Measurements from ENCODE around the gene PCGF3.

PCGF3 gene

GRCh38 chr4:740011-740410 lies 34.4 kb downstream of the PCGF3 start (continued):
- TF ChIP-seq, protein P1, sequence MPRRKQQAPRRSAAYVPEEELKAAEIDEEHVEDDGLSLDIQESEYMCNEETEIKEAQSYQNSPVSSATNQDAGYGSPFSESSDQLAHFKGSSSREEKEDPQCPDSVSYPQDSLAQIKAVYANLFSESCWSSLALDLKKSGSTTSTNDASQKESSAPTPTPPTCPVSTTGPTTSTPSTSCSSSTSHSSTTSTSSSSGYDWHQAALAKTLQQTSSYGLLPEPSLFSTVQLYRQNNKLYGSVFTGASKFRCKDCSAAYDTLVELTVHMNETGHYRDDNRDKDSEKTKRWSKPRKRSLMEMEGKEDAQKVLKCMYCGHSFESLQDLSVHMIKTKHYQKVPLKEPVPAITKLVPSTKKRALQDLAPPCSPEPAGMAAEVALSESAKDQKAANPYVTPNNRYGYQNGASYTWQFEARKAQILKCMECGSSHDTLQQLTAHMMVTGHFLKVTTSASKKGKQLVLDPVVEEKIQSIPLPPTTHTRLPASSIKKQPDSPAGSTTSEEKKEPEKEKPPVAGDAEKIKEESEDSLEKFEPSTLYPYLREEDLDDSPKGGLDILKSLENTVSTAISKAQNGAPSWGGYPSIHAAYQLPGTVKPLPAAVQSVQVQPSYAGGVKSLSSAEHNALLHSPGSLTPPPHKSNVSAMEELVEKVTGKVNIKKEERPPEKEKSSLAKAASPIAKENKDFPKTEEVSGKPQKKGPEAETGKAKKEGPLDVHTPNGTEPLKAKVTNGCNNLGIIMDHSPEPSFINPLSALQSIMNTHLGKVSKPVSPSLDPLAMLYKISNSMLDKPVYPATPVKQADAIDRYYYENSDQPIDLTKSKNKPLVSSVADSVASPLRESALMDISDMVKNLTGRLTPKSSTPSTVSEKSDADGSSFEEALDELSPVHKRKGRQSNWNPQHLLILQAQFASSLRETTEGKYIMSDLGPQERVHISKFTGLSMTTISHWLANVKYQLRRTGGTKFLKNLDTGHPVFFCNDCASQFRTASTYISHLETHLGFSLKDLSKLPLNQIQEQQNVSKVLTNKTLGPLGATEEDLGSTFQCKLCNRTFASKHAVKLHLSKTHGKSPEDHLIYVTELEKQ (tag by site-specific recombination; IDR thresholded peaks at IDR 0.05; ENCODE audit: borderline replicate concordance): no peak
- TF ChIP-seq, protein P2, sequence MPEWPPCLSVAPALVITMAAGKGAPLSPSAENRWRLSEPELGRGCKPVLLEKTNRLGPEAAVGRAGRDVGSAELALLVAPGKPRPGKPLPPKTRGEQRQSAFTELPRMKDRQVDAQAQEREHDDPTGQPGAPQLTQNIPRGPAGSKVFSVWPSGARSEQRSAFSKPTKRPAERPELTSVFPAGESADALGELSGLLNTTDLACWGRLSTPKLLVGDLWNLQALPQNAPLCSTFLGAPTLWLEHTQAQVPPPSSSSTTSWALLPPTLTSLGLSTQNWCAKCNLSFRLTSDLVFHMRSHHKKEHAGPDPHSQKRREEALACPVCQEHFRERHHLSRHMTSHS (tag by site-specific recombination; IDR thresholded peaks at IDR 0.05): no peak
- TF ChIP-seq, protein P3, sequence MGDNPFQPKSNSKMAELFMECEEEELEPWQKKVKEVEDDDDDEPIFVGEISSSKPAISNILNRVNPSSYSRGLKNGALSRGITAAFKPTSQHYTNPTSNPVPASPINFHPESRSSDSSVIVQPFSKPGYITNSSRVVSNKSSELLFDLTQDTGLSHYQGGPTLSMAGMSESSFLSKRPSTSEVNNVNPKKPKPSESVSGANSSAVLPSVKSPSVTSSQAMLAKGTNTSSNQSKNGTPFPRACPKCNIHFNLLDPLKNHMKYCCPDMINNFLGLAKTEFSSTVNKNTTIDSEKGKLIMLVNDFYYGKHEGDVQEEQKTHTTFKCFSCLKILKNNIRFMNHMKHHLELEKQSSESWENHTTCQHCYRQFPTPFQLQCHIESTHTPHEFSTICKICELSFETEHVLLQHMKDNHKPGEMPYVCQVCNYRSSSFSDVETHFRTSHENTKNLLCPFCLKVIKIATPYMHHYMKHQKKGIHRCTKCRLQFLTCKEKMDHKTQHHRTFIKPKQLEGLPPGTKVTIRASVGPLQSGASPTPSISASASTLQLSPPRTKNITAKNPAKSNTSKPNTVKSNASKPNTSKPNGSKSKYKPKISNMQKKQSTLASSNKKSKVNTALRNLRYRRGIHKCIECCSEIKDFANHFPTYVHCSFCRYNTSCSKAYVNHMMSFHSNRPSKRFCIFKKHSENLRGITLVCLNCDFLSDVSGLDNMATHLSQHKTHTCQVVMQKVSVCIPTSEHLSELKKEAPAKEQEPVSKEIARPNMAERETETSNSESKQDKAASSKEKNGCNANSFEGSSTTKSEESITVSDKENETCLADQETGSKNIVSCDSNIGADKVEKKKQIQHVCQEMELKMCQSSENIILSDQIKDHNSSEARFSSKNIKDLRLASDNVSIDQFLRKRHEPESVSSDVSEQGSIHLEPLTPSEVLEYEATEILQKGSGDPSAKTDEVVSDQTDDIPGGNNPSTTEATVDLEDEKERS (tag by site-specific recombination; IDR thresholded peaks at IDR 0.05): no peak
- TF ChIP-seq ZNF76 (tag by site-specific recombination; IDR thresholded peaks at IDR 0.05; ENCODE audit: borderline replicate concordance, low read depth) (no peak), ZNF114 (tag by site-specific recombination; IDR thresholded peaks at IDR 0.05) (no peak), ZSCAN30 (tag by site-specific recombination; IDR thresholded peaks at IDR 0.05) (no peak), ZFP3 (tag by site-specific recombination; IDR thresholded peaks at IDR 0.05; ENCODE audit: low read depth) (no peak)

DNA sequence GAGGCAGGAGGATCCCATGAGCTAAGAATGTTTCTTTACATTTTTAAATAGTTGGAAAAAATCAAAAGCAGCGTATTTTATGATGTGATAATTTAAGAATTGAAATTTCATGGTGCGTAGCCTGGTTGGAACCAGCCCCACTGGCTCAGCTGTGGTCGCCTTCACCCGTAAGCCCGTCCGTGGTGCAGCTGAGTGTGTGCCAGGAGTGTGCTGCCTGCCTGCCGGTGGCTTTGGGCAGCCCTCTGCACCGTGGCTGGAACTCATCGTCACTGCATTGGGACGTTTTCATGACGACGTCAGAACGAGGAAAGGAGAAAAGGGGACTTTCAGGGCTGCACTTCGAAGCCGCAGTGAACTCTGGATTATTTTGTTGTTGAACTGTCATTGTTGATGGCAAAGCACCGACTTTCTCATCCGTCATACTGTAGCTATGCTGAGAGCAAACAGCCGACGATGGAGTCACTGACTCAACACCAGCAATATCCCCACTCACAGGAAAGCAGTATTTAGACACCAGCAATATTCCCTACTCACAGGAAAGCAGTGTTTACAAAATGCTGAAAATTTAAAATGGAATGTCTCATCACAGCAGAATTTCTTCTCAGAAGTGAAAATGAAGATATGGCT lies 35.1 kb downstream of the PCGF3 start:
- H3K4me1 ChIP-seq (ENCODE audit: control insufficient read depth, insufficient read depth, low read length): no peaks in the 10 kb centered on the region
- peaks cover 0 to 55% of the 10 kb centered on the region in 2 experiments; a peak in 2 of 3 replicates for H3K36me3 ChIP-seq (ENCODE audit: control insufficient read depth in 2 of 2, insufficient read depth in 1 of 2, low read length in 2 of 2)
- H3K4me3 ChIP-seq (ENCODE audit: low read depth, low read length): no peak overlapping the region
- POLR2A ChIA-PET: no interaction called here
- CTCF ChIA-PET: interaction anchor here (0.5 to 2.4 kb wide), 3 partner anchors 27 to 246 kb away, joined by 3 to 12 read pairs (median 3); partner anchors contain the start of gene IDUA
- H3K27ac ChIP-seq (ENCODE audit: extremely low read depth, low read depth, low read length): no peak overlapping the region
- TF ChIP-seq ZNF266 (tag by site-specific recombination; IDR thresholded peaks at IDR 0.05; ENCODE audit: low read depth) (no peak), SCRT2 (tag by site-specific recombination; IDR thresholded peaks at IDR 0.05) (no peak), ZNF510 (tag by site-specific recombination; IDR thresholded peaks at IDR 0.05; ENCODE audit: insufficient replicate concordance) (no peak), ZNF555 (tag by site-specific recombination; conservative IDR thresholded peaks at IDR 0.05) (no peak), ZNF175 (tag by site-specific recombination; IDR thresholded peaks at IDR 0.05) (no peak), ZNF621 (tag by site-specific recombination; IDR thresholded peaks at IDR 0.05) (no peak), ZNF292 (tag by site-specific recombination; IDR thresholded peaks at IDR 0.05; ENCODE audit: borderline replicate concordance, low read depth) (no peak), ZNF366 (tag by site-specific recombination; conservative IDR thresholded peaks at IDR 0.05) (no peak), ZNF449 (tag by site-specific recombination; IDR thresholded peaks at IDR 0.05) (no peak), ZNF521 (tag by site-specific recombination; IDR thresholded peaks at IDR 0.05) (no peak)
- TF ChIP-seq, protein P4, sequence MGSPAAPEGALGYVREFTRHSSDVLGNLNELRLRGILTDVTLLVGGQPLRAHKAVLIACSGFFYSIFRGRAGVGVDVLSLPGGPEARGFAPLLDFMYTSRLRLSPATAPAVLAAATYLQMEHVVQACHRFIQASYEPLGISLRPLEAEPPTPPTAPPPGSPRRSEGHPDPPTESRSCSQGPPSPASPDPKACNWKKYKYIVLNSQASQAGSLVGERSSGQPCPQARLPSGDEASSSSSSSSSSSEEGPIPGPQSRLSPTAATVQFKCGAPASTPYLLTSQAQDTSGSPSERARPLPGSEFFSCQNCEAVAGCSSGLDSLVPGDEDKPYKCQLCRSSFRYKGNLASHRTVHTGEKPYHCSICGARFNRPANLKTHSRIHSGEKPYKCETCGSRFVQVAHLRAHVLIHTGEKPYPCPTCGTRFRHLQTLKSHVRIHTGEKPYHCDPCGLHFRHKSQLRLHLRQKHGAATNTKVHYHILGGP (tag by site-specific recombination; IDR thresholded peaks at IDR 0.05): no peak
- H3K9me3 ChIP-seq (ENCODE audit: control insufficient read depth, insufficient read depth, low read depth, low read length): no peaks in the 10 kb centered on the region
